Stimulated activated CD8-positive, alpha-beta memory T cell treated with anti-CD3 and anti-CD28 coated beads, Interleukin-15, amount 100 ng/mL, for 48 hours (primary cell): ENCODE results near the gene FBXO38.

ENCODE experiments used
- DNase-seq, 2 donors: peaks; one replicate each; pipeline ENCODE4 v3.0.0-alpha.2; 2020; ENCODE audit warnings: low read depth in 2 of 2

Gene FBXO38

DNA sequence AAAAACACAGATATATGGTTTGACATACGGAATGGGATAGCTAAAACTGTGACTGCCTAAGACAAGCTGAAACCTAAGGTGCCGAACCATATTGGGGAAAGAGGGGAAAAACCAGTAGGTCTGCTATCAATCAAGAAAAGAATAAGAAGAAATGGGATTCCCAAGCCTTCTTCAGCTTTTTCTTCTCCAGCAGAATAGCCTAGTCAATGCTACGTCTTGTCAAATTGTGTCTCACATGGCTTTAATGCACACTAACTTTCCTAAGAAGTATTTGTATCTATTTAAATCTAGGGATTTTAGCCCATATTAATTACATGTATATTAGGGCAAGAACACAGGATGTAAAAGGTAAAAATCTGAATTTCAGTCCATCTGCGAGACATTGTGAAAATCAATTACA, 797 bp upstream of the FBXO38 start:
- no peak for DNase-seq

DNA sequence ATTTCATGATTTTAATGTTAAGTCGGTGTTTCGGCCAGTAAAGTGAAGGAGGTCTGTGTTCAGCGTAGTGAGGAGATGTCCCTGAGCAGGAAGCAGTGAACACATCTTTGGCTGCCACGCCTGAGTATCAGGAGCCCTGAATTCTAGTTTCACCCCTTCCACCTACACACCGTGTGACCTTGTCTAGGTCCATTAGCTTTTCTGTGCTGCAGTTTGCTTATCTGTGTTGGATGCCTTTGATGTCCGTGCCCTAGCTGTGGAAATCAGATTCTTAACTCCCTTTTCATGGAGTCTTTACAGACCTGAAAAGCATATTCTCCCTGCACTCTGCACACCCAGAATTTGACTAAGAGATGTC, 601 bp downstream of the FBXO38 start:
- DNase-seq: peak in 1 of 2 donors; percentile 8

DNA sequence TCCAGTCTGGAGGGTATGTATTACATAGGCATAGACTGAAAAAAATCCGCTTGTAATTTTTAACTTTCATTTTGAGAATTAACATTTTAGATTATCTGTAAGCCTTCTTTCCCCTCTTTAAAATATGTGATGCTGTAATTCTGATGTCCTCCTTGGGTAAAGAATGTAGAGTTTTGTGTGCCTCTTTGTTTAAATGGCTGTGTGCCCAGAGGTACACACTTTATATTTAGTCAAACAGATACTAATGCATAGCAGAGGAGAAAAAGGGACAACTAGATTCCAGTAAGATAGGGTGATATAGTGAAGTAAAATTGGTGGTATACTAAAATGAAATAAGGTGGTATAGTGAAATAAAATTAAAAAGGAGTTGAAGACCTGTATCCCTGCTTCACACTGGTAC, 1.3 kb downstream of the FBXO38 start:
- no peak for DNase-seq

DNA sequence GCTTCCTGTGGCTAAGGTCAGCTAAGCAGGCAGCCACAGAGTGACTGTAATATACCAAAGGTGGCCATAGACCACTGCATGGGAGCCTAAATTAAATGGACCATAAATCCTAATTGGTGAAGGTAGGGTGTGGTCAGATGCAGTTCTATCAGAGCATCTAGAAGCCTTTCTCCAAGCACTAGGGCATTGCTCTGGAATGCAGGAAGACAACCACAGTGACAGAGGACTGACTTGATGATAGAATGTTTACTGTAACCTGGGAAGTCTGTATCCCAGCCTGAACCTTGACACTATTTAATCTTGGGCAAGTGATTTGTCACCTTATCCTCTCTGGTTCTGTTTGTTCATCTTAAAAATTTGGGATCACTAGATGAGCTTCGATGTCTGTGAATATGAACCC, 2.3 kb downstream of the FBXO38 start:
- no peak for DNase-seq

DNA sequence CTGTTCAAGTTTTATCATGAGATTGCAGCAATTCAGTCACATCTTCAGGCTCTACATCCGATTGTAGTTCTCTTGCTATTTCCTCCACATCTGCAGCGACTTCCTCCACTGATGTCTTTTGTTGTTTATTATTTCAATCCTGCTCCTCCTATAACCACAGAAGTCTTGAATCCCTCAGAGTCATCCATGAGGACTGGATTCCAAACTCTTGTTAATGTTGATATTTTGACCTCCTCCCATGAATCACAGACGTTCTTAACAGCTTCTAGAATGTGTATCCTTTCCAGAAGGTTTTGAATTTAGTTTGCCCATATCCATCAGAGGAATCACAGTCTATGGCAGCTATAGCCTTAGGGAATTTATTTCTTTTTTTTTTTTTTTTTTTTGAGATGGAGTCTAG, 3.6 kb downstream of the FBXO38 start:
- DNase-seq: no peak

DNA sequence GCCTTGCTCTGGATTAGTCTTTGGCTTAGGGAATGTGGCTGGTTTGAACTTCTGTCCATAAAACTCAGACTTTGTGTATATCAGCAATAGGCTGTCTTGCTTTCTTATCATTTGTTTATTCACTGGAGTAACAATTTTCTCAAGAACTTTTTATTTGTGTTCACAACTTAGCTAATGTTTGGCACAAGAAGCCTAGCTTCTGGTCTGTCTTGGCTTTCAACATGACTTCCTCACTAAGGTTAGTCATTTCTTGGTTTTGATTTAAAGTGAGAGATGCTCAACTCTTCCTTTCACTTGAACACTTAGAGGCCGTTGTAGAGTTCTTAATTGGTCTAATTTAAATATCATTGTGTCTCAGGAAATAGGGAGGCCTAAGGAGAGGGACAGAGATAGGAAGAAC, 4.9 kb downstream of the FBXO38 start:
- no peak for DNase-seq

DNA sequence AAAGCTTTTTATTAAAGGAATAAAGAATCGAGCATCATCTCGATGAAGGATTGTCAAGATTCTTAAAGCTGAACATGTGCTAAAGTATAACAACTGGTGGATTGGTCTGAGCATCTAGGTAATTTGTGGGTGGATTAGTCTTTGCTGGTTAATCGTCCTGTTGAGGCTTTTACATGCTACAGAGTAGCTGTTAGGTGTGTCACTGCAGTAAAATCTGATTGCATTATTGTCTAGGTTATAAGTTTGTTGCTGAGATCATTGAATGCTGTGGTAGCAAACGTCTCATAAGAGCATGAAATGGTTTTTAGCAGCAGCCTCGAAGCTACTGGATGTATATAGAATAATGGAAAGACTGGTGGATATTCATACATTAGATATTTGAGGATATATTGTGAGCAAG, 7.2 kb downstream of the FBXO38 start:
- no peak for DNase-seq

DNA sequence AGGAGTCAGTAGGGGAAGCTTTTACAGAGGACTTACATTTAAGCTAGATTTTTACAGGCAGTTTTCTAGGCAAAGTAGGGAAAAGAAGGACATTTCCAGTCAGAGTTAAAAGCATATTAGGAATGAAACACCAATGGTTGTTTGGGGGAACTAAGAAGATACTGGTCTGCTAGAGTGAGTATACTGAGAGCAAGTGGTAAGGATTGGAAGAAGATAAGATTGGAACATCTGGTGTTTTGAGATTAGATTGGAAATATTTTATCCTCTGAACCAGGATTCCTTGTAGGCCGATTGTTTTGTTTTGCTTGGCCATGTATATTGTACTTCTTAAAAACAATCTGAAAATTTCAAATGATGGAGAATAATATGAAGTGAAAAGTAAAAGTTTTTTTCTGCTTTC, 7.7 kb downstream of the FBXO38 start:
- no peak for DNase-seq

DNA sequence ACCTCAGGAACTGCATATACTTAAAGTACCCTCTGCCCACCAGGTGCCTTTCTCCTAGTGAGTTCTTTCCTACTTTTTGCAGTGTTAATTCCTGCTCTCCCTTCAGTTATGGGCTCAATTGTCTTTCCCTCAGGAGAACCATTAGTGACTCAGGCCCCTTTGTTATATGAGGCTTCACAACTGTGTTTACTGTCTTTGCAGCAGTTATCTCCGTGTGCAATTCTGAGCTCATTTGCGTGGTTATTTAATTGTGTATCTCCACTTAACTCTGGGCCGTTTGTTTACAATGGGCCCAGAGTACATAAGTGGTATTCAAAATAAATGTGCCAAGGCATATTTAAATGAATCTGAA, 9.6 kb downstream of the FBXO38 start:
- DNase-seq: no peak

DNA sequence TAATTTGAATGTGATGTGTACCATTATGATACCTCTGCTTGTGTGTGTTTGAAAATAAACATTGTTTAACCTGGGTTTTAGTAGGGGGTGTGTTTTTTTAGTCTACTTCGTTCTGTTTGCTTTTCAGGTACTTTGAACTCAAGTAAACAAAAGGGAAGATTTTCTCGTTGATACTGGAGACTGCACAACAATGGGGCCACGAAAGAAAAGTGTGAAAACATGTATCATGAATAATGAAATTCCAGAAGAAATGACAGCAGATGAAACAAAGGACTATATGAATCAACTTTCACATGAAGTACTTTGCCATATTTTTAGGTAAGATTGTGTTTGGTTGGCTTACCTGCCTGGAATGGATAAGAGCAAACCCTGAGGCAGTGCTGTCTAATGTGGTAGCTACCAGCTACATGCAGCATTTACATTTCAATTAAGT, 10.8 kb downstream of the FBXO38 start:
- no peak for DNase-seq

DNA sequence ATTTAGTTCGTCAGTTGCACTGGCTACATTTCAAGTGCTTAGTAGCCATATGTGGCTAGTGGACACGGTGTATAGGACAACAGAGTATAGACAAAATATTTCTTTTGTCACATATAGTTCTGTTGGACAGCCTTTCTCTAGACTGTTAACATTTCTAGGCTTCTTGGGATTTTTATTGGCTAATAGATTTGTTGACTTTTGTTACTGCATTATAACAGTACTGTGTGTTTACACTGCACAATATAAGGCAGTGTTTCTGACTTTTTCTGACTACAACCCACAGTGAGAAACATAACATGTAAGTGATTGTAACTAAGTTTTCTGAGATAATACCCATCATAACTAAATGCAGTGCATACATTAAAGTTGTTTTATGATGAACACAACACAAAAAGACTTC, 11.3 kb downstream of the FBXO38 start:
- no peak for DNase-seq

DNA sequence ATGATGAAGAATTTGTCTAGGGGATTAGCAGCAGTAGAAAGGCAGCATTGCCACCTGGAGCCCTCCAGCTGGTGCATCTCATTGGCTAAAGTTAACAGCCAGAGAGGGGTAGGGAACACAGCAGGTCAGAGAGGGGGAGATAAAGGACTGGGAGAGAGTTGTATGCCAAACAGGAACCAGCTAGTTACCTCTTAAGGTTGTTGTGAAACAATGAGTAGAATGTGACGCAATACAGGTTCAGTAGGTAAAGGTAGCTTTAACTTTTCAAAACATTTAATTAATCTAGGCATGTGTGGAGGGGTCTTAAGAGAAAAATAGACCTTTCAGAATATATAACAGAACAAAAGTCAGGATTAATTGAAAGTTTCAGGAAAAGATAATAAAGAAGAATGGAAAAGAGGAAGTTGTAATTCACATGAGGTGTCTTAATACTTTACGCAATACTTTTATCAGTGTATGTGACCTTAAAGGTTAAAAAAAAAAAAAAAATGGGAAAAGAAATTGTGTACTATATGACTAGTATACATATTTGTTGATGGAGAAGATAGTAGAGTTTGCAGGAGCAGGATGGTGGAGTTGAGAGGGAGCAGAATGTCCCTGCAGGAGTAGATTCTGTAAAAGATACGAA, 14.3 kb downstream of the FBXO38 start:
- no peak for DNase-seq

DNA sequence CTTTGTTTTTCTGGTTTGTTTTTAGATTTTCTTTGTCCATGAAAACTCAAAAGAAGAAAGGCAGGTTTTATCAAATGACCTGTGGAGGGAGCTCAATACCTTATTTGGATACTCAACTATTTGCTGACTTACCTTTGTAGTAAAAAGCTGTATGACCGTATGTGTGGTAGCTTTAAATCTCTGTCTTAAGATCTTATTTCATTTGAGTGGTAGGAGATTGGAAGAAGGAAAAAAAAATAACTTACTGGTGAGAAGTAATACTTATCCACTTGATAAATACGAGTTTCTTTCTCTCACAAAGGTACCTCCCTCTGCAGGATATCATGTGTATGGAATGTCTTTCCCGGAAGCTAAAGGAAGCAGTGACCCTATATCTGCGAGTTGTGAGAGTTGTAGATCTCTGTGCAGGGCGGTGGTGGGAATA, 15.0 kb downstream of the FBXO38 start:
- no peak for DNase-seq

DNA sequence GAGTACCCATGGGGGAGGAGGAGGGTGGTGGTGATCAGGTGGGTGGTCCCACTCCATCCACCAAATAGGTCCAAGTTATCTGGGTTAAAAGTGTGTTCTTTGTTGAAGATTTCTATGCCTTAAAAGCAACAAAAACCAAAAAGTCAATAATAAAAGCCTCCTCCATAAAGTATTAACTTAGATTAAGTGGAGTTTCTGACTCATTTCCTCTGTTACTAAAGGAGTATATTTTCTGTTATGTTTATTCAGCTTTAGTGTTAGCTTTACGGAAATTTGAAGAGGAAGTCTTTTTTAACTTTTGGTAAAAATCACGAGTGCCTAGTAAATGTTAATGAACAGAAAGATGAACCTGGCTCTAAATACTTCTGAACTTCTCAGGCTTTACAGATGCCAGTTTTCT, 17.8 kb downstream of the FBXO38 start:
- no peak for DNase-seq

DNA sequence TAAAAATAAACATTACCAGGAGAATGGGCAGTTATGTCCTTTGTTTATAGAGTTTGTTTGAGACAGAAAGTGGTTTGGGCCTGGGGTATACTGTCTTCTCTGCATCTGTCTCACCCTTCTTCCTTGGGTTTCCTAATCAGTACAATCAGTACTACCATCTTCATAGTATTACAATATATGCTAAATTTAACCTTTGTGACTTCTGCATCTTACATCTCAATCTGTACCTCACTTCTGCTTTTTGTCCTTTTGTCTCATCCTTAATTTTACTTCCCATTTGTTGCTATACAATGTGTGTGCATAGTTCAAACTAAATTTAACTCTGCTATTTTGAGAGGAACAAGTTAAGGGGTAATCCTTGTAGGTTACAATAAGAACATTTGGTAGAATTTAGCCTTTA, 19.6 kb downstream of the FBXO38 start:
- no peak for DNase-seq

DNA sequence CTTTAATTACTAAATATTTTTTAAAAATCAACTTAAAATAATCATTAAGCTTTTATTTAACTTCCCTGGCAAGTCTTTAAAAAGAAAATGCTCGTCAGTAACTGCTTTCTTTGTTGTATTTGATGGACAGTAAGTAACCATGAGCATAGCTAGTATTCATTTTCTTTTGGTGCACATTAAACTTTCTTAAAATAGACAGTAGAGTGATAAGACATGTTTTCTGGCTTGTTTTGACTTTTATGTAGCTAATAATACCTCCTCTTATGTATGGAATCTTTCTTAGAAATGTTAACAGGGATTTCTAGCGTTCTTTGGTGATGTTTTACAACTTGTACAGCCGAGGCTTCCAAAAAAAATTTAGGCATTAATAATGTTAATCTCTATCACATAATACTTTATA, 22.6 kb downstream of the FBXO38 start:
- DNase-seq: no peak

DNA sequence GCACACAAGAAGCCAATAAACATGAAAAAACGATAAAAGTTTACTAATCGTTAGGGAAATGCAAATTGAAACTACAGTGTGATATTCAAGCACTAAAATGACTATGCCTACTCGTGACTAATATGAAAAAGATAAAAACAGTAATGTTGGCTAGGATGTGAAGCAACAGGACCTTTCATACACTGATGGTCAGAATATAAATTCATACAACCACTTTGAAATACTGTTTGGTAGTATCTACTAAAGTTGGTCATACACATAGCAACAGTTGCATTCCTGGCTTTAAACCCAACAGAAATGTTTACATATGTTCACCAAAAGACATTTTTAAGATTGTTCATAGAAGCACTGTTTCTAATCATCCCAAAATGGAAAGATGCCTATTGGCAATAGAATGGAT, 24.3 kb downstream of the FBXO38 start:
- no peak for DNase-seq

DNA sequence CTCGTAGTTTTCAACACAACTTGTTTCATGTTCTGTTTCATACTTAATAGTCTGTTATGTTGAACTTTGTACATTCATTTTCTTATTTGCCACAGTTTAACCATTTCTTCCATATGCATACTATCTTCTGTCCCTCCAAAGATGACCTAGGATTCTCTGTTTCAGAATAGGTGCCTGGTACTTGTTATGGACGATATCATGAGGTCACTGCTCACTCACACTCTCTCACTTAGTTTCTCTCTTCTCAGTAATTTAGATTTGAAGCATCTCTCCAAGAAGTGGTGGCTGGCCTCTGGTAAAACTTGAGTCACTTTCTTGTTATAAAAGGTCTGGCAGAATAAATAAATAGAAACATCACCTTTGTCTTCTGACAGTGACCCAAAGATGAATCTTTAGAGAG, 28.4 kb downstream of the FBXO38 start:
- DNase-seq: no peak

DNA sequence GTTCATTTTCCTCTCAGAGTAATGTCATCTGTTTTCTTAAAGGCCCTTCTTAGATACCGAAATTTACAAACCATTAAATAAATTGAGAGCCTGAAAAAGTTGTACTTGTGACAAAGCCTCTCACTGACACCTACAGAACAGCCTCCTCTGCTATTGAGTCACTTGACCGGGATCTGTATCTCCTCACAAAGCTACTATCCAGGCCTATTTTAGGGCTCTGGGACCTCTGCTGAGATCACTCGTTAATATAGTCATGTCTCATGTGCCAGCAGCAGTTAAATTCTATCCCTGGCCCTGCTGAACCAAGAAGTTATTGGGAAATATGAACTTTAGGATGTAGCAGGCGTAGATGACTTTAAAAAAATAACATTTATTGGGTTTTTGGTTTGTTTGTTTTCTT, 31.1 kb downstream of the FBXO38 start:
- no peak for DNase-seq

DNA sequence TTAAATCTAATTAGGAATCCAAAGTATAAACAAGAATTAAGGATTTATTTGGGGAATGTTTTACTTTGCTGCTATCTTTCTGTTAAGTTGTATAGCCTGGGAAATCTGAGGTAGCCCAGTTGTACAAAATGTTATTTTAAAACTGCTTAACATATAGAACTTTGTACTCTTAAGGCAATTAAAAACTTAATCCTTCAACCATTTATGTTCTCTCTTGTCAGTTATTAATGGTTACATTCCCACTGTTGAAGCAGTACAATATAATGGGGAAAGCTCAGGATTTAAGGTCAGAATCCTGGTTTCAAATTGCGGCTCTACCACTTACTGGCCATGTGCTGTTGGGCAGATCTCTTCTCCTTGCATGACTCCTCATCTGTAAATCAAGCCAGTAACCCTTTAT, 32.7 kb downstream of the FBXO38 start:
- DNase-seq: no peak

DNA sequence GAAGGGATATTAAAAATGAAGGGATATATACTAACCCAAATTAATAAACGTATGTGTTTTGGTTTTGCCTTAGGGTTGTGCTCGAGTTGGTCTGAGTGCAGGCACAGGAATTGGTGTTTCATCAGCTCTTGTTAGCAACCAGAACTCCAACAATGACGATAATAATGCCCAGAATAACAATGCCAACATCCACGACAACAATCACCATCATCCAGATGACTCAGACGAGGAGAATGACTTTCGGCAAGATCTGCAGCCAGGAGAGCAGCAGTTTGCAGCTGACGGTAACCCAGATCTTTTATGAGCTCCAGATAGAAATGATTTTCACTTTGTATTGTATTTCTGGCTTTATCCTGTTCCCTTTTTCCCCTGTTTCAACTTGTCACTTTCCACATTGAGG, 33.2 kb downstream of the FBXO38 start:
- DNase-seq: no peak

DNA sequence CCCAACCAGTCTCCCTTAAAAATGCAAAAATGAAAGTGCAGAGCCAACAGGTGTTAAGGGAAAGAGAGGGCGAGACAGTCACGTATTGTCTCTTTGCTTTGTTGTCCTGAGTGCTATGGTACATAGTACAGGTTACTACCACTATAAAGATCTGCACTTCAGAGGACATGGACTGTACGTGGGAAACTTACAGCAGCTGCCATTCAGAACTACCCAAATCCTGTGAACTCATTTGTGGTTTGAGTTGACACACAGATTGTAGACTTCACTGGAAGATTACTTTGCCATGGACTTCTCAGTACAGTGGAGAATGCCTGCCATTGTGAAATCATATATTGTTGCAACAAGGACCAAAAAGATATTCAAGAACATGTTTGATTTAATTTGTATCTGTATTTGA, 34.8 kb downstream of the FBXO38 start:
- DNase-seq: no peak

DNA sequence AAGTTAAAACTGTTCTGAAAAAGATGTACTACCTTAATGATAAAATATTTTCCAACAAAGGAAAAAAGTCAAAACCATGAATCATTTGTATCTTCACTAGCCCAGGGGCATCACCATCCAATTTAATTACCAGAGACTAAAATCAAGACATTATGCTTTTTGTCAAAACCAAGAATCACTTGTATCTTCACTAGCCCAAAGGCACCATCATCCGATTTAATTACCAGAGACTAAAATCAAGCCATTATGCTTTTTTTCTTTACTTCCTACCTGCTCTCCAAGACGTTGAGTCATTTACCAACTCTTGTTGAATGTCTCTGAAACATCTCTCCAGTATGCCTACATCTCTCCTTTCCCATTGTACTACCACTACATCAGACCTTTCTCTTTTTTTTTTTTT, 37.9 kb downstream of the FBXO38 start:
- no peak for DNase-seq

DNA sequence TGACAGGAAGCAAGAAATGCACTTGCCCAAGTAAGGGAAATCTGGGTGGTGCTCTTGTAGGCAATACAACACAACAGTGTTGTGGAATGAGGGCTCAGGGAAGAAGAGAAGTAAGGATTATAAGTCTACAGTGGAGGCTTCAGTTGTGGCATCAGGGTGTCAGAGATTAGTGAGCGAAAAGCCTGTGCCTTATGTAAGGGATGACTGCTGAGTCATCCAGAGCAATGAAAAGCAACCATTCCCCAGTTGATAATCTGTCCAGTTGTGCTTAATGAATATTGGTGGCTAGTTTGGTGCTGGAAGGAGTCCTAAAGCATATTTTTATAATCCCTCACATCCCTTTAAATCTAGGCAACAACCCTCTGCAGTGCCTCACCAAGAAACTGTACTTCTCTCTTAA, 42.0 kb downstream of the FBXO38 start:
- DNase-seq: no peak

DNA sequence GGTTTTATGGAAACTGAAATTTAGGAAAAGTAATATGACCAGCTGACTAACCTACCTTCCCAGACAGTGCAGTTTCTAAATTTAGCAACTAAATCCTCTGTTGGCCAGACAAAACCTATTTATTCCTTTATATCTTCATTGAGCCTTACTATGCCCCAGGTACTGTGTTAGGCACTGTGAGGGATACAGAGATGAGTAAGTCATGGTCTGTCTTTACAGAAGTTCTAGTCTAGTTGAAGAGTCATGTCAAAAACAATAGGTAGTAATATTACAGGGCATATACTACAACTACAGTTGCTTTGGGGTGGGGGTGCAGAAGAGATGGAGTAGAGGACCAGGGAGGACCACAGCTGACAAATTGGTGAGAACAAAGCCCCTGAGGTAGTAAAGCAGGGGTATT, 42.8 kb downstream of the FBXO38 start:
- DNase-seq: no peak
